NCI-H2081 treated with DMSO at 0.1 percent for 48 hours (cell line): ENCODE measurements around the gene LRRC74B.

Experiments used
- DNase-seq: peaks from one replicate; lab custom pipeline; 2025; lab: John Stamatoyannopoulos, UW

LRRC74B gene

GRCh38 chr22:21104126-21104691 is 58.5 kb downstream of the LRRC74B start:
- DNase-seq = no peak

GRCh38 chr22:21105294-21105693 is 59.5 kb downstream of the LRRC74B start:
- DNase-seq = no peak

- no peak for DNase-seq
Observed at GRCh38 chr22:21106000-21106399, 60.3 kb downstream of the LRRC74B start.

GRCh38 chr22:21108379-21109115 is 62.8 kb downstream of the LRRC74B start:
- DNase-seq = no peak
